HEK293T (cell line): ENCODE measurements around the gene ALG8.

Experiments used
- BHLHE40 ChIP-seq: fragments of 450-650 bp; IDR thresholded peaks from 2 replicates; pipeline ENCODE4 v1.6.1; 2016; ENCODE audit warnings: mild to moderate bottlenecking, moderate library complexity, borderline replicate concordance
- CTBP1 ChIP-seq: fragments of 450-650 bp; IDR thresholded peaks from 2 replicates; pipeline ENCODE4 v1.6.1; 2016; ENCODE audit warnings: borderline replicate concordance
- FOXM1 ChIP-seq: fragments of 450-650 bp; IDR thresholded peaks from 2 replicates; pipeline ENCODE4 v1.6.1; 2017; ENCODE audit warnings: mild to moderate bottlenecking, borderline replicate concordance
- LEF1 ChIP-seq: fragments of 450-650 bp; IDR thresholded peaks from 2 replicates; pipeline ENCODE4 v1.6.1; 2017; ENCODE audit warnings: mild to moderate bottlenecking, borderline replicate concordance
- SP1 ChIP-seq: fragments of 450-650 bp; IDR thresholded peaks from 2 replicates; pipeline ENCODE4 v1.6.1; 2017
- SUZ12 ChIP-seq: fragments of 450-650 bp; IDR thresholded peaks from 2 replicates; pipeline ENCODE4 v1.6.1; 2016; ENCODE audit warnings: mild to moderate bottlenecking
- TARDBP ChIP-seq: fragments of 450-650 bp; IDR thresholded peaks from 2 replicates; pipeline ENCODE4 v1.6.1; 2016
- ZNF384 ChIP-seq: fragments of 450-650 bp; IDR thresholded peaks from 2 replicates; pipeline ENCODE4 v1.6.1; 2016
- TF ChIP-seq, protein P1 (sequence below): fragments of 450-650 bp; IDR thresholded peaks from 2 replicates; pipeline ENCODE4 v1.6.1; 2016

DNA sequence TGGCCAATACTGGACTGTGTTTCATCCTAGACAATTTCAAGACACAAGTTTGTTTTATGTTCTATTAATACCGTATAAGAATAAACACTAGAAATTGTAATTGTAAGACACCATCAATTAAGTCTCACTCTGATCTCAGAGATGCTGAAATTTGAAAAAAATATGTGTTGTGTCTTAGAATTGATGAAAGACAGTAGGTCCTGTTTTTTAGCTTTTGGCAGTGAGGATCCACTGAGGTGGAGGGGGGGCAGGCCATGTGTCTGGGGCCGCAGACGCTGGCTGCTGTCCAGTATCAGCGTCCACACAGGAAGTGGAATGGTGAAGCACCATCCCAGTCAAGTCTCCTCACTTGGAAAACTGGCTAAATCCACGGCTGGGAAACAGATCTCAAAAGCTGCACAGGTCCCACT, 22.5 kb upstream of the ALG8 start:
- TF ChIP-seq CTBP1 (no peak), FOXM1 (no peak), SP1 (no peak), ZNF384 (no peak), TARDBP (no peak), BHLHE40 (no peak), LEF1 (no peak), SUZ12 (no peak)
- TF ChIP-seq, protein P1, sequence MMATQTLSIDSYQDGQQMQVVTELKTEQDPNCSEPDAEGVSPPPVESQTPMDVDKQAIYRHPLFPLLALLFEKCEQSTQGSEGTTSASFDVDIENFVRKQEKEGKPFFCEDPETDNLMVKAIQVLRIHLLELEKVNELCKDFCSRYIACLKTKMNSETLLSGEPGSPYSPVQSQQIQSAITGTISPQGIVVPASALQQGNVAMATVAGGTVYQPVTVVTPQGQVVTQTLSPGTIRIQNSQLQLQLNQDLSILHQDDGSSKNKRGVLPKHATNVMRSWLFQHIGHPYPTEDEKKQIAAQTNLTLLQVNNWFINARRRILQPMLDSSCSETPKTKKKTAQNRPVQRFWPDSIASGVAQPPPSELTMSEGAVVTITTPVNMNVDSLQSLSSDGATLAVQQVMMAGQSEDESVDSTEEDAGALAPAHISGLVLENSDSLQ = no peak
